K562 (cell line): ENCODE measurements around the gene NUP153. TPM values are rescaled to one million over a fixed set of nuclear protein-coding genes. Genes with fewer than 3 reads are reported as not detected.
A peak's percentile ranks its signal among the peaks of the same experiment; 100 is the strongest.

Experiments
- MIER1 ChIP-seq: fragments of 450-650 bp; IDR thresholded peaks from 2 replicates; pipeline ENCODE4 v1.6.1; 2016; ENCODE audit warnings: antibody characterized with exemption, mild to moderate bottlenecking, low read depth
- ZKSCAN1 ChIP-seq: fragments of 150-350 bp; IDR thresholded peaks from 2 replicates; pipeline ENCODE4 v1.6.1; 2016; ENCODE audit warnings: low read depth, low read length
- ZNF668 ChIP-seq: fragments of 250-450 bp; sonication (Bioruptor Pico); IDR thresholded peaks from 2 replicates; pipeline ENCODE4 v1.8.0; 2022; ENCODE audit warnings: mild to moderate bottlenecking, inconsistent platforms
- ZNF76 ChIP-seq: fragments of 250-450 bp; sonication (Bioruptor Pico); IDR thresholded peaks from 2 replicates; pipeline ENCODE4 v1.4.0; 2020; ENCODE audit warnings: mild to moderate bottlenecking, moderate library complexity, borderline replicate concordance
- polyA plus RNA-seq, 8 experiments: library from polyadenylated mRNA; depleted of rRNA in 4 of 8; stranded (reverse) in 5 of 8; unstranded in 3 of 8; fragments of >200 nt; fragmentation: Nextera tagmentation in 2 of 8; fragmentation: Illumina TruSeq in 1 of 8; extraction: Ambion mirVana in 2 of 8; extraction: Trizol in 1 of 8; gene quantifications; 2 replicates each; pipeline versions ENCODE4 v1.2.1 to v1.2.3, GENCODE V29; 2011 to 2014; ENCODE audit warnings: inconsistent platforms in 1 of 8, missing spikeins in 1 of 8
- total RNA-seq, 7 experiments: library from RNA; depleted of rRNA in 6 of 7; stranded (reverse); fragments of >200 nt in 6 of 7; fragmentation: Illumina TruSeq in 2 of 7; extraction: Trizol in 2 of 7; gene quantifications; 2 replicates each; pipeline versions ENCODE4 v1.2.1 to v1.2.3, GENCODE V29; 2011 to 2021; ENCODE audit warnings: low replicate concordance in 1 of 7
- TF ChIP-seq, protein P1 (sequence below), 2 experiments: fragments of 450-650 bp in 1 of 2; sonication (generic) in 1 of 2; formaldehyde crosslinking in 1 of 2; IDR thresholded peaks in 1 of 2; conservative IDR thresholded peaks in 1 of 2; 2 replicates each; pipeline versions ENCODE4 v1.6.1 to v1.8.1; 2016 to 2023; ENCODE audit warnings: mild to moderate bottlenecking in 2 of 2, moderate library complexity in 2 of 2, inconsistent platforms in 1 of 2, missing genetic modification reagents in 1 of 2
- TF ChIP-seq, protein P2 (sequence below): fragments of 450-650 bp; IDR thresholded peaks from 2 replicates; pipeline ENCODE4 v1.6.1; 2016; ENCODE audit warnings: antibody characterized with exemption
- TF ChIP-seq, protein P3 (sequence below): fragments of 250-450 bp; sonication (Bioruptor Pico); IDR thresholded peaks from 2 replicates; pipeline ENCODE4 v1.5.0; 2021; ENCODE audit warnings: mild to moderate bottlenecking, moderate library complexity
- TF ChIP-seq, protein P4 (sequence below): sonication (generic); formaldehyde crosslinking; IDR thresholded peaks from 2 replicates; pipeline ENCODE4 v1.8.1; 2023; ENCODE audit warnings: mild to moderate bottlenecking, missing genetic modification reagents
- TF ChIP-seq, protein P5 (sequence below): fragments of 250-450 bp; sonication (Bioruptor Pico); IDR thresholded peaks from 2 replicates; pipeline ENCODE4 v1.8.0; 2022; ENCODE audit warnings: inconsistent platforms, mild to moderate bottlenecking, moderate library complexity, borderline replicate concordance
- TF ChIP-seq, protein P6 (sequence below): sonication (generic); formaldehyde crosslinking; IDR thresholded peaks from 2 replicates; pipeline ENCODE4 v1.8.0; 2023; ENCODE audit warnings: missing genetic modification reagents, mild to moderate bottlenecking, borderline replicate concordance

The NUP153 gene
- total and polyA plus RNA-seq, 9 of the 15 experiments (the other 6 are each of a cell fraction or from before 2014, with no cell fraction given) = 21.9 to 110 (median 84.8) TPM

DNA sequence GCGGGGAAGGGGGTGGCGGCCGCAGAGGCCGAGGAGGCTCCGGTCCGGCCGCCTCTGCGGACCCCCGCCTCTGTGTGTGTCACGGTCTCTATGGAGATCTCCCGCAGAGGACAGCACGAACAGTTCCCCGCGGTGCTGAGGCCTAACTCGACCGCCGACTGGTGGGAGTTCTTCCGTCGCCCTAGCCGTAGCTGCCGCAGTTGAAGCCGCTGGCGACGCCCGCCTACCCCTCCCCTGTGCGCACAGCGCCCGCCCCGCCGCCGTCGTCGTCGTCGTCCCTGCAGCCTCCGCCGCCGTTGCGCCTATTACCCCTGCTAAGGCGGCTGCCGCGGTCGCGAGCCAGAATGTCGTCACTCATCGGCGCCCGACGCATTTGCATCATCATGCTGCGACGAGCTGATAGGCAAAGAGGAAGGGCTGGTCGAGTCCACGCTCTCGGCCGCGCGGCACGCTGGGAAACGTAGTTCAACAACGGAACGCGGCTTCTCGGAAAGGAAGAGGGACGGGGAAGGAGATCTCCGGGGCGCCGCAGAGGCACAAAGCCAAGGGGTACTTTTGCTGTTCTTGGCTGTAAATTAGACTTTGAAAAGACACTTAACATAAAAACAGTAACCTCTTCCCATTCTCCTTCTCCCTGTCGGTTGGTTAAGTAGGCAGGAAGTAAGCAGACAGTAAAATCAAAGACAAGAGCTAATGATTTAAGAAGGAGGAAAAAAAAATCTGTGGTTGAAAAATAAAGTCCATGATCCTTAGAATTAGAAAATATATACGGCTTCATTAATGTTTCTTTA is at the start of gene NUP153 (continued):
- TF ChIP-seq ZNF668 (CRISPR knock-in tag) (no peak), ZKSCAN1 (peak; percentile 94), MIER1 (no peak), ZNF76 (no peak)
- TF ChIP-seq, protein P1, sequence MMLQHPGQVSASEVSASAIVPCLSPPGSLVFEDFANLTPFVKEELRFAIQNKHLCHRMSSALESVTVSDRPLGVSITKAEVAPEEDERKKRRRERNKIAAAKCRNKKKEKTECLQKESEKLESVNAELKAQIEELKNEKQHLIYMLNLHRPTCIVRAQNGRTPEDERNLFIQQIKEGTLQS (IDR thresholded peaks at IDR 0.05) = peak; percentile 91
- TF ChIP-seq, protein P1 (CRISPR knock-in tag; conservative IDR thresholded peaks at IDR 0.05) = peak; percentile 80
- TF ChIP-seq, protein P2, sequence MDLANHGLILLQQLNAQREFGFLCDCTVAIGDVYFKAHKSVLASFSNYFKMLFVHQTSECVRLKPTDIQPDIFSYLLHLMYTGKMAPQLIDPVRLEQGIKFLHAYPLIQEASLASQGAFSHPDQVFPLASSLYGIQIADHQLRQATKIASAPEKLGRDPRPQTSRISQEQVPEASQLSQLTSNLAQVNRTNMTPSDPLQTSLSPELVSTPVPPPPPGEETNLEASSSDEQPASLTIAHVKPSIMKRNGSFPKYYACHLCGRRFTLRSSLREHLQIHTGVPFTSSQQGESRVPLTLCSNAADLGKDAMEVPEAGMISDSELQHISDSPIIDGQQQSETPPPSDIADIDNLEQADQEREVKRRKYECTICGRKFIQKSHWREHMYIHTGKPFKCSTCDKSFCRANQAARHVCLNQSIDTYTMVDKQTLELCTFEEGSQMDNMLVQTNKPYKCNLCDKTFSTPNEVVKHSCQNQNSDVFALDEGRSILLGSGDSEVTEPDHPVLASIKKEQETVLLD = peak; percentile 88
- TF ChIP-seq, protein P3, sequence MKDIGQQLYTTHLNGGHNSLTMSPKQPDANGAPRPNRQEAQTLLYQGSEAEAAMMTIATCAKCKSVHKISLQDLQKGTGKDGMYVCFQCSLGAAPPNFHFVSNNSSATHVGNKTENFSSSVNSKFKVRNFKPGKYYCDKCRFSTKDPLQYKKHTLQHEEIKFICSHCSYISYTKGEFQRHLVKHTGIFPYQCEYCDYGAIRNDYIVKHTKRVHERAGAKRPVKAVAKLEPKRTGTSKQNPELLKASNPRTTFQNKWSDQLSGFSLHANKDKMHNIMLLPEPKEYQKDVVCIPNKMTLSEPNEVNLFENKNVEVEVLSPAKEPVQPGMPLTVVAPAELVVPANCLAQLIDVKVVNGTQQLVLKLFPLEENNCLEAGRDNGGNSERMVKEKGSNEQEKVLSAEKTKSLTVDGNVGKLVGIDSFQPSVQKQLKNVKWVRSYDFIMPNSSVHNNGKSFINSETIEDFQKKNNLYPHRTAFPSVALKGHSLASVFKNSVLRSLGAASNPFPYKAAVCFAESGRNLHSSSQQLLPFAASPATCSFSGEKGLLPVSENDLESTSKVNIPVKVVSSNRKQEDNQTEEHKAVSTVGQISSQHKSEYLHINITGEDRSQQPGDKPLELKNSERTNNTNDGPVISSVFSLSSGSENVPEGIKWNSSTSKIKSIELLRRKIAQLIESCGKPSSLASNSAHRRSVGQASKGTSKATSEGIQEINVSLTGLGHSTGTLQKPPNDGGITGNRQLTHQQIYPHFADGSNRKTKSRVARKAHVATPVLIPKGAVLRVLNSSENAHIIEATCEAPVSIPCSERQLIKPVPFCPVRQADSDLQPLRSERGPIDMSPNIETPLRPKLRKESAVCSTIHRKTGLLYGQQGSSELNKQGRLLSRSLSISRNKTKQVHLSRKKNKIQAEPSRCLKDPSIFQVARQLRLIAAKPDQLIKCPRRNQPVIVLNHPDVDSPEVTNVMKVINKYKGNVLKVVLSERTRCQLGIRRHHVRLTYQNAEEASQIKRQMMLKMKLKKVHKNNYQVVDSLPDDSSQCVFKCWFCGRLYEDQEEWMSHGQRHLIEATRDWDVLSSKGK (CRISPR knock-in tag) = no peak
- TF ChIP-seq, protein P4, sequence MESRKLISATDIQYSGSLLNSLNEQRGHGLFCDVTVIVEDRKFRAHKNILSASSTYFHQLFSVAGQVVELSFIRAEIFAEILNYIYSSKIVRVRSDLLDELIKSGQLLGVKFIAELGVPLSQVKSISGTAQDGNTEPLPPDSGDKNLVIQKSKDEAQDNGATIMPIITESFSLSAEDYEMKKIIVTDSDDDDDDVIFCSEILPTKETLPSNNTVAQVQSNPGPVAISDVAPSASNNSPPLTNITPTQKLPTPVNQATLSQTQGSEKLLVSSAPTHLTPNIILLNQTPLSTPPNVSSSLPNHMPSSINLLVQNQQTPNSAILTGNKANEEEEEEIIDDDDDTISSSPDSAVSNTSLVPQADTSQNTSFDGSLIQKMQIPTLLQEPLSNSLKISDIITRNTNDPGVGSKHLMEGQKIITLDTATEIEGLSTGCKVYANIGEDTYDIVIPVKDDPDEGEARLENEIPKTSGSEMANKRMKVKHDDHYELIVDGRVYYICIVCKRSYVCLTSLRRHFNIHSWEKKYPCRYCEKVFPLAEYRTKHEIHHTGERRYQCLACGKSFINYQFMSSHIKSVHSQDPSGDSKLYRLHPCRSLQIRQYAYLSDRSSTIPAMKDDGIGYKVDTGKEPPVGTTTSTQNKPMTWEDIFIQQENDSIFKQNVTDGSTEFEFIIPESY (CRISPR knock-in tag) = peak; percentile 43; the same call in 1 of the 2 replicates
- TF ChIP-seq, protein P5, sequence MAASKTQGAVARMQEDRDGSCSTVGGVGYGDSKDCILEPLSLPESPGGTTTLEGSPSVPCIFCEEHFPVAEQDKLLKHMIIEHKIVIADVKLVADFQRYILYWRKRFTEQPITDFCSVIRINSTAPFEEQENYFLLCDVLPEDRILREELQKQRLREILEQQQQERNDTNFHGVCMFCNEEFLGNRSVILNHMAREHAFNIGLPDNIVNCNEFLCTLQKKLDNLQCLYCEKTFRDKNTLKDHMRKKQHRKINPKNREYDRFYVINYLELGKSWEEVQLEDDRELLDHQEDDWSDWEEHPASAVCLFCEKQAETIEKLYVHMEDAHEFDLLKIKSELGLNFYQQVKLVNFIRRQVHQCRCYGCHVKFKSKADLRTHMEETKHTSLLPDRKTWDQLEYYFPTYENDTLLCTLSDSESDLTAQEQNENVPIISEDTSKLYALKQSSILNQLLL (CRISPR knock-in tag) = no peak
- TF ChIP-seq, protein P6, sequence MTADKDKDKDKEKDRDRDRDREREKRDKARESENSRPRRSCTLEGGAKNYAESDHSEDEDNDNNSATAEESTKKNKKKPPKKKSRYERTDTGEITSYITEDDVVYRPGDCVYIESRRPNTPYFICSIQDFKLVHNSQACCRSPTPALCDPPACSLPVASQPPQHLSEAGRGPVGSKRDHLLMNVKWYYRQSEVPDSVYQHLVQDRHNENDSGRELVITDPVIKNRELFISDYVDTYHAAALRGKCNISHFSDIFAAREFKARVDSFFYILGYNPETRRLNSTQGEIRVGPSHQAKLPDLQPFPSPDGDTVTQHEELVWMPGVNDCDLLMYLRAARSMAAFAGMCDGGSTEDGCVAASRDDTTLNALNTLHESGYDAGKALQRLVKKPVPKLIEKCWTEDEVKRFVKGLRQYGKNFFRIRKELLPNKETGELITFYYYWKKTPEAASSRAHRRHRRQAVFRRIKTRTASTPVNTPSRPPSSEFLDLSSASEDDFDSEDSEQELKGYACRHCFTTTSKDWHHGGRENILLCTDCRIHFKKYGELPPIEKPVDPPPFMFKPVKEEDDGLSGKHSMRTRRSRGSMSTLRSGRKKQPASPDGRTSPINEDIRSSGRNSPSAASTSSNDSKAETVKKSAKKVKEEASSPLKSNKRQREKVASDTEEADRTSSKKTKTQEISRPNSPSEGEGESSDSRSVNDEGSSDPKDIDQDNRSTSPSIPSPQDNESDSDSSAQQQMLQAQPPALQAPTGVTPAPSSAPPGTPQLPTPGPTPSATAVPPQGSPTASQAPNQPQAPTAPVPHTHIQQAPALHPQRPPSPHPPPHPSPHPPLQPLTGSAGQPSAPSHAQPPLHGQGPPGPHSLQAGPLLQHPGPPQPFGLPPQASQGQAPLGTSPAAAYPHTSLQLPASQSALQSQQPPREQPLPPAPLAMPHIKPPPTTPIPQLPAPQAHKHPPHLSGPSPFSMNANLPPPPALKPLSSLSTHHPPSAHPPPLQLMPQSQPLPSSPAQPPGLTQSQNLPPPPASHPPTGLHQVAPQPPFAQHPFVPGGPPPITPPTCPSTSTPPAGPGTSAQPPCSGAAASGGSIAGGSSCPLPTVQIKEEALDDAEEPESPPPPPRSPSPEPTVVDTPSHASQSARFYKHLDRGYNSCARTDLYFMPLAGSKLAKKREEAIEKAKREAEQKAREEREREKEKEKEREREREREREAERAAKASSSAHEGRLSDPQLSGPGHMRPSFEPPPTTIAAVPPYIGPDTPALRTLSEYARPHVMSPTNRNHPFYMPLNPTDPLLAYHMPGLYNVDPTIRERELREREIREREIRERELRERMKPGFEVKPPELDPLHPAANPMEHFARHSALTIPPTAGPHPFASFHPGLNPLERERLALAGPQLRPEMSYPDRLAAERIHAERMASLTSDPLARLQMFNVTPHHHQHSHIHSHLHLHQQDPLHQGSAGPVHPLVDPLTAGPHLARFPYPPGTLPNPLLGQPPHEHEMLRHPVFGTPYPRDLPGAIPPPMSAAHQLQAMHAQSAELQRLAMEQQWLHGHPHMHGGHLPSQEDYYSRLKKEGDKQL = no peak
